HEK293T (cell line): Measurements from ENCODE around the gene NFYC.

Source experiments
- FOXK2 ChIP-seq: fragments of 450-650 bp; IDR thresholded peaks from 2 replicates; pipeline ENCODE4 v1.6.1; 2016; ENCODE audit warnings: mild to moderate bottlenecking
- FOXM1 ChIP-seq: fragments of 450-650 bp; IDR thresholded peaks from 2 replicates; pipeline ENCODE4 v1.6.1; 2017; ENCODE audit warnings: mild to moderate bottlenecking, borderline replicate concordance
- L3MBTL2 ChIP-seq: fragments of 450-650 bp; conservative IDR thresholded peaks from 2 replicates; pipeline ENCODE4 v1.6.1; 2016; ENCODE audit warnings: mild to moderate bottlenecking
- NFRKB ChIP-seq: fragments of 450-650 bp; IDR thresholded peaks from 2 replicates; pipeline ENCODE4 v1.6.1; 2016; ENCODE audit warnings: mild to moderate bottlenecking, moderate library complexity
- PKNOX1 ChIP-seq: fragments of 450-650 bp; IDR thresholded peaks from 2 replicates; pipeline ENCODE4 v1.6.1; 2016
- SP1 ChIP-seq: fragments of 450-650 bp; IDR thresholded peaks from 2 replicates; pipeline ENCODE4 v1.6.1; 2017

GRCh38 chr1:40659649-40659947, 31.9 kb upstream of the NFYC start:
- TF ChIP-seq L3MBTL2 (no peak), FOXK2 (no peak), PKNOX1 (no peak), FOXM1 (no peak), NFRKB (no peak), SP1 (no peak)
